Measurements from ENCODE around the gene OPA3. TPM values are rescaled to one million over a fixed set of nuclear protein-coding genes. Genes with fewer than 3 reads are reported as not detected.
"Not testable (repeated sequence)": the region's sequence is repeated elsewhere in the genome, so short reads cannot be mapped to it uniquely, and the experiment has no call there.

The OPA3 gene
- total RNA-seq, 1 experiment from 2014 or later: 20.5 TPM

DNA sequence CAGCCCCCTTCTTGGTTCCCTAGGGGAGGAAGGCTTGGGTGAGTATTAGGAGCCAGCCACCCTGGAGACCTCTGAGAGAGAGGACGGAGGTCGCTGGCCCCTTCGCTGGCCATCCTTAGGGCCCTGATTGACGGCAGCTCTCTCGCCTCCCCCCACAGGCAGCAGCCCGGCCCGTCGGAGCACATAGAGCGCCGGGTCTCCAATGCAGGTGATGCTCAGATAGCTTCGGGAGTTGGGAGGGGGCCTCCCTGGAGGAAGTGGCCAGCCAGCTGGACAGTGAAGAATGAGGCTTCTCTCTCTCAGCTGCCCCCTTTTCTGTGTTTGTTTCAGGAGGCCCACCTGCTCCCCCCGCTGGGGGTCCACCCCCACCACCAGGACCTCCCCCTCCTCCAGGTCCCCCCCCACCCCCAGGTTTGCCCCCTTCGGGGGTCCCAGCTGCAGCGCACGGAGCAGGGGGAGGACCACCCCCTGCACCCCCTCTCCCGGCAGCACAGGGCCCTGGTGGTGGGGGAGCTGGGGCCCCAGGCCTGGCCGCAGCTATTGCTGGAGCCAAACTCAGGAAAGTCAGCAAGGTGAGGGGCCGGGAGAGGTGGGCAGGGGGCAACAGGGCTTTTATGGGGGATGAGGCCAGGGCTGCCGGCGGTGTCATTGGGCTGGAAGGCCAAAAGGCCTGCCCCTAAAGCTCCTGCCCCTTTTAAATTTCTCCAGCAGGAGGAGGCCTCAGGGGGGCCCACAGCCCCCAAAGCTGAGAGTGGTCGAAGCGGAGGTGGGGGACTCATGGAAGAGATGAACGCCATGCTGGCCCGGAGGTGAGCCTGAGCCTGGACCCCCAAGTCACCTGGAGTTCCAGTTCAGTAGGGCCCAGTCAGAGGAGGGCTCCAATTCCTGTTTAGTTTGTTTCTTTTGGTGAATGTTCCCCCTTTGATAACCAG lies 62.3 kb downstream of the OPA3 start:
- DNase-seq (ENCODE audit: low spot score): no peak

DNA sequence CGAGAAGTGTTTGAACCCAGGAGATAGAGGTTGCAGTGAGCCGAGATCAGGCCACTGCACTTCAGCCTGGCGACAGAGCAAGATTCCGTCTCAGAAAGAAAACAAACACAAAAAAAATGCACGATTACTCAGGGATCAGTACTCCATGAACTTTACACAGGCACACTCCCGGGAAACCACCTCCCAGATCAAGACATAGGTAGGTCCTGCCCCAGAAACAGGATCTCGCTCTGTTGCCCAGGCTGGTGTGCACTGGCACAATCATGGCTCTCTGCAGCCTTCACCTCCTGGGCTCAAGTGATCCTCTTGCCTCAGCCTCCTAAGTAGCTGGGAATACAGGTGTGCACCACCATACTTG lies 66.2 kb downstream of the OPA3 start:
- DNase-seq (ENCODE audit: low spot score): no peak

GRCh38 chr19:45517641-45518468 lies 66.7 kb downstream of the OPA3 start:
- no peak for DNase-seq (ENCODE audit: low spot score)

GRCh38 chr19:45517238-45517637 lies 67.4 kb downstream of the OPA3 start:
- no peak for DNase-seq (ENCODE audit: low spot score)

DNA sequence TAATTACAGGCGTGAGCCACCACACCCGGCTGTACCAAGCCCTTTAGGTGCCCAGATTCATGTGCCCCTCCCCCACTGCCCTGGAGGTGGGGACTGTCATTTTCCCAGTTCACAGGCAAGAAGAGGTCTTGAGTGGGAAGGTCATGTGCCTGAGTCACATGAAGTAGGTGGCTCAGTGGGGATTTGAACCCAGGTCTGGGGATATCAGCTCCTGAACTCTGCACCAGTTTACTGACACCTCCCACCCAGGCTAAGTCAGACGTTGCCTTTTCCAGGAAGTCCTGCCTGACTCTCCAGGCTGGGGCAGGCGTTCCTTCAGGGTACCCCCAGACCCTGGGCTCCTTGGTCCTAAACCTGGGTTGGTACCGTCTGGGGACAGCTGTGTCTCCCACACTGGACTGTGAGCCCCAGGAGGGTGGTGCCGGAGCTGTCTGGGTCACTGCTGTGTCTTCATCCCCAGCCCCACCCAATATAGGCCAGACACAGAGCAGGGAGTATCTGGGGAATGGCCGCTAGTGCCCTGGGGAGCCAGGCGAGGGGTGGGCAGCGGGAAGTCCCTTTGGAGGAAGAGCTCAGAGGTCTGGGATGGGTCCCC lies 68.7 kb downstream of the OPA3 start:
- DNase-seq (ENCODE audit: low spot score): peak; percentile 42

- no peak for DNase-seq (ENCODE audit: low spot score)
Observed at GRCh38 chr19:45515081-45515624, 69.4 kb downstream of the OPA3 start.

GRCh38 chr19:45514376-45515051 lies 70.1 kb downstream of the OPA3 start:
- peak; percentile 89 for DNase-seq (ENCODE audit: low spot score)

GRCh38 chr19:45512881-45513483 lies 71.6 kb downstream of the OPA3 start:
- no peak for DNase-seq (ENCODE audit: low spot score)

- no peak for DNase-seq (ENCODE audit: low spot score)
Observed at GRCh38 chr19:45511074-45511473, 73.5 kb downstream of the OPA3 start.

- DNase-seq (ENCODE audit: low spot score): not testable (repeated sequence)
Observed at GRCh38 chr19:45510352-45510751, 74.2 kb downstream of the OPA3 start.

- no peak for DNase-seq (ENCODE audit: low spot score)
Observed at GRCh38 chr19:45509692-45510015, 74.9 kb downstream of the OPA3 start.

DNA sequence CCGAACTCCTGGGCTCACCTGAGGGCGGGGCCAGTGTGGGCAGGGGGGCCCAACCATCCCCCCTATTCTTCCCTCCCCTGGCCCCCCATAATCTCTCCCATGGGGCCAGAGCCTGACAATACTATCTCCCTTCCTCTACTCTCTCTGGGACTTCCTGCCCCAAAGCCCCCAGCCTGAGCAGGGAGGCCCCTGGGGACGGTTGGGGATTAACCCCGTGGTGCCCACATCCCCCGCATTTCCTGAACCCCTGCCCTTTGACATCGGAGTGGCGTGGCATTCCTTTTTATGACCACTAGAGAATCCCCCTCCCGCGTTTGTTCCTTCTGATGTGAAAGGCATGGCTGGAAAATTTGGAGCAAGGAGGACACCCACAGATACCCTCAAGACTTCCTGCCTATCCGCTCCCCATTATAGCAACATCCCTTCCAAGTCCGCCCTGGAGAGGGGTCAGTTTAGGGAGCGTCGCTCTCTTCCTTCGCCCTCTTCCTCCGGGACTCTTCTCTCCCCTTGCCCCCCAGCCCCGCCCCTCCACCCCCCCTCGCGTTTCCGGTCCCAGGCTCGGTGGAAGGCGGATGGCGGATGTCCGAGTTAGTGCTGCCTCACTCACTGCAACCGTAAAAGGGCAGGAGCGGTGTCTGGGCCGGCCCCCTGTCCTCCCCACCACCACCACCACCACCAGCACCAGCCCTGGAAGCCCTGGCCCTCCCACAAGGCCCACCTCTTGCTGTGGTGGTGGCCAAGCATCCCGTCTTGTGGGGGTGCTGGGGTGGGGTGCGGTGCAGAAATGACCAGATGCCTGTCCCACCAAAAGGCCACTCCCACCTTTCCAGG lies 75.5 kb downstream of the OPA3 start:
- peak; percentile 69 for DNase-seq (ENCODE audit: low spot score)

GRCh38 chr19:45508417-45508860 lies 76.2 kb downstream of the OPA3 start:
- DNase-seq (ENCODE audit: low spot score): peak; percentile 60

- peak; percentile 55 for DNase-seq (ENCODE audit: low spot score)
Observed at GRCh38 chr19:45507872-45508416, 76.7 kb downstream of the OPA3 start.

GRCh38 chr19:45506989-45507871 lies 77.4 kb downstream of the OPA3 start, which contains the start of gene VASP:
VASP (plus strand) TSS chr19:45507479; CDS start chr19:45507772, 293 bp downstream.
- peak; percentile 97 for DNase-seq (ENCODE audit: low spot score)

DNA sequence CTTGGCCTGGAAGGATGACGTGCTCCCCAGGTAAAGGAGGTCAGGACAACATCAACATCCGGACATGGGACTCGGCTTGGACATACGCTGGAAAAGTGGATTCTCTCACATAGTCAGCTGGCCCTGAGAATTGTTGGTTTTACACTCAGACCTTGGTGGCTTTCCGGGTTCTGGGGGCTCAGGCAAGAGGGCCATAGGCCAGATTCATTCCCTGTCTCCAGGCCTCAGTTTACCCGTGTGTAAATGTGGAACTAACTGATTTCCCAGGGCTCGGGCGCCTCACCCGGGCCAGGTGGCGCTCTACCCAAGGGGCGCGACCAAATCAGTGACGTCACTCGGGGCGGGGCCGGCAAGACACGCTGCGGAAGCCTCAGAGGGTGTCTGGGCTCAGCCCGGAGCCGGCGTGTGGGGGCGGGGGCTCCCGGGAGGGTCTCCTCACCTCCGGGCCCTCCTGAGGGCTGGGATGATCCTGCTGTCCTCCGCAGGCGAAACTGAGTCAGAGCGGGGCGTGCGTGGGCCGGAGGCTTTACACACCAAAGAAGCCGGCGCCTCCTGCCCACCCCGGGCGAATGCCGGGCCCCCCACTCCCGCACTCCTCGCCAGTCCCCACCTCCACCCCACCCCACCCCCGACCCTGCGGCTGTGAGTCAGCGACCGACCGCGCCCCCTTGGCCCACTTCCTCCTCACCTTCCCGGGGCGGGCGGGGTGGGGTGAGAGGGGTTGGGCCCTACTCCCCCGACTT lies 78.2 kb downstream of the OPA3 start:
- DNase-seq (ENCODE audit: low spot score): peak; percentile 99

GRCh38 chr19:45505996-45506245 lies 78.7 kb downstream of the OPA3 start:
- DNase-seq (ENCODE audit: low spot score): no peak

Measured in HT-29 (cell line).